Neural progenitor cell (in vitro differentiated cells): ENCODE measurements around the gene YY1AP1. TPM values are rescaled to one million over a fixed set of nuclear protein-coding genes. Genes with fewer than 3 reads are reported as not detected.
A peak's percentile ranks its signal among the peaks of the same experiment; 100 is the strongest.
"Not testable (repeated sequence)": the region's sequence is repeated elsewhere in the genome, so short reads cannot be mapped to it uniquely, and the experiment has no call there.

Experiments
- DNase-seq: peaks from one replicate; pipeline ENCODE4 v3.0.0-alpha.2; 2016; ENCODE audit warnings: low spot score
- H2AFZ ChIP-seq: fragments of 200-600 bp; sonication (generic); replicated peaks from 2 replicates; pipeline ENCODE4 v1.6.1; 2016; ENCODE audit warnings: antibody characterized with exemption
- H3F3A ChIP-seq: fragments of 200-600 bp; sonication (generic); 2 replicates; pipeline ENCODE4 v1.6.1; 2016; ENCODE audit warnings: antibody characterized with exemption, low read depth
- H3K27ac ChIP-seq: fragments of 200-600 bp; sonication (generic); 2 replicates; pipeline ENCODE4 v1.5.1; 2016; ENCODE audit warnings: mild to moderate bottlenecking
- H3K27me3 ChIP-seq: fragments of 200-600 bp; sonication (generic); 2 replicates; pipeline ENCODE4 v1.6.1; 2016; ENCODE audit warnings: mild to moderate bottlenecking, moderate library complexity
- H3K36me3 ChIP-seq: fragments of 200-600 bp; sonication (generic); 2 replicates; pipeline ENCODE4 v1.5.1; 2016
- H3K4me1 ChIP-seq: fragments of 200-600 bp; sonication (generic); 2 replicates; pipeline ENCODE4 v1.6.1; 2016; ENCODE audit warnings: mixed run types
- H3K4me2 ChIP-seq: fragments of 200-600 bp; sonication (generic); 2 replicates; pipeline ENCODE4 v1.6.1; 2016
- H3K4me3 ChIP-seq: fragments of 200-600 bp; sonication (generic); 2 replicates; pipeline ENCODE4 v1.5.1; 2016
- H3K79me2 ChIP-seq: fragments of 200-600 bp; sonication (generic); 2 replicates; pipeline ENCODE4 v1.6.1; 2016; ENCODE audit warnings: low read depth
- H3K9ac ChIP-seq: fragments of 200-600 bp; sonication (generic); 2 replicates; pipeline ENCODE4 v1.6.1; 2016
- H3K9me3 ChIP-seq: fragments of 200-600 bp; sonication (generic); 2 replicates; pipeline ENCODE4 v1.5.1; 2016; ENCODE audit warnings: low read depth
- H4K20me1 ChIP-seq: fragments of 200-600 bp; sonication (generic); 2 replicates; pipeline ENCODE4 v1.6.1; 2016; ENCODE audit warnings: low read depth
- H3K27ac Mint-ChIP-seq: 3 replicates; pipeline ENCODE4 v1.8.0; 2021; ENCODE audit warnings: mixed read lengths
- H3K27me3 Mint-ChIP-seq: 2 replicates; pipeline ENCODE4 v1.8.0; 2022; ENCODE audit warnings: low read depth, mild to moderate bottlenecking, inconsistent platforms, moderate library complexity, mixed read lengths; ENCODE audit not compliant: insufficient read depth
- H3K36me3 Mint-ChIP-seq: 3 replicates; pipeline ENCODE4 v1.8.0; 2021; ENCODE audit warnings: mixed read lengths
- H3K4me1 Mint-ChIP-seq: 3 replicates; pipeline ENCODE4 v1.8.0; 2021; ENCODE audit warnings: mixed read lengths
- H3K4me3 Mint-ChIP-seq: 3 replicates; pipeline ENCODE4 v1.8.0; 2021; ENCODE audit warnings: mild to moderate bottlenecking, moderate library complexity, mixed read lengths
- H3K9me3 Mint-ChIP-seq: 3 replicates; pipeline ENCODE4 v1.8.0; 2020; ENCODE audit warnings: mixed read lengths
- CTCF ChIP-seq: fragments of 200-600 bp; sonication (generic); IDR thresholded peaks from 2 replicates; pipeline ENCODE4 v1.5.1; 2017; ENCODE audit warnings: antibody characterized with exemption, mild to moderate bottlenecking
- EZH2 ChIP-seq: fragments of 200-600 bp; sonication (generic); IDR thresholded peaks from 2 replicates; pipeline ENCODE4 v1.6.1; 2017; ENCODE audit warnings: antibody characterized with exemption, mild to moderate bottlenecking, moderate library complexity
- EZH2phosphoT487 ChIP-seq: fragments of 200-600 bp; sonication (generic); IDR thresholded peaks from 2 replicates; pipeline ENCODE4 v1.6.1; 2017; ENCODE audit warnings: antibody characterized with exemption
- total RNA-seq: library from RNA; depleted of rRNA; stranded (reverse); fragments of >200 nt; gene quantifications from 2 replicates; pipeline ENCODE4 v1.2.3, GENCODE V29; 2015; ENCODE audit warnings: low replicate concordance

YY1AP1 gene
- total RNA-seq, 1 donor from 2014 or later = 42.7 TPM

GRCh38 chr1:155713075-155713474, 24.5 kb upstream of the YY1AP1 start:
- no peak overlapping the region for H3K27ac Mint-ChIP-seq
- peaks cover 8% of the 10 kb centered on the region for H3K36me3 Mint-ChIP-seq
- Histone ChIP-seq H3K27me3 (no peaks in the 10 kb centered on the region), H3F3A (no peaks in the 10 kb centered on the region), H3K4me1 (no peaks in the 10 kb centered on the region), H3K9ac (no peak overlapping the region), H3K79me2 (peaks cover 12% of the 10 kb centered on the region), H3K9me3 (no peaks in the 10 kb centered on the region), H3K4me3 (no peak overlapping the region), H4K20me1 (no peaks in the 10 kb centered on the region), H3K36me3 (peaks cover 3% of the 10 kb centered on the region), H2AFZ (no peak overlapping the region), H3K27ac (no peak overlapping the region), H3K4me2 (no peak overlapping the region)
- peaks cover 5% of the 10 kb centered on the region for H3K9me3 Mint-ChIP-seq
- DNase-seq = no peak
- H3K27me3 Mint-ChIP-seq = no peaks in the 10 kb centered on the region
- H3K4me1 Mint-ChIP-seq = no peaks in the 10 kb centered on the region
- no peak overlapping the region for H3K4me3 Mint-ChIP-seq
- TF ChIP-seq EZH2 = no peak
- no peak for TF ChIP-seq EZH2phosphoT487
- no peak for TF ChIP-seq CTCF

GRCh38 chr1:155712636-155713035, 24.1 kb upstream of the YY1AP1 start:
- not testable (repeated sequence) for H3K4me1 Mint-ChIP-seq, H3K9ac ChIP-seq, H3K27me3 Mint-ChIP-seq, H3K4me1 ChIP-seq, H3K4me3 Mint-ChIP-seq, H3K4me2 ChIP-seq, H3K9me3 ChIP-seq, H3K27ac ChIP-seq, H2AFZ ChIP-seq, H4K20me1 ChIP-seq, H3F3A ChIP-seq, H3K27me3 ChIP-seq, H3K27ac Mint-ChIP-seq, H3K9me3 Mint-ChIP-seq, H3K36me3 ChIP-seq, DNase-seq, H3K4me3 ChIP-seq
- H3K36me3 Mint-ChIP-seq = peaks cover 11% of the 10 kb centered on the region
- peak; percentile 21 for TF ChIP-seq CTCF
- H3K79me2 ChIP-seq = peaks cover 17% of the 10 kb centered on the region

GRCh38 chr1:155711457-155711856, 22.9 kb upstream of the YY1AP1 start:
- H3K4me3 ChIP-seq, H3K9ac ChIP-seq, H3K4me1 Mint-ChIP-seq, H3K27ac Mint-ChIP-seq, H3K36me3 ChIP-seq, H3F3A ChIP-seq, H2AFZ ChIP-seq, H3K9me3 ChIP-seq, H3K4me3 Mint-ChIP-seq, H3K27ac ChIP-seq, DNase-seq, H3K27me3 Mint-ChIP-seq, H3K4me1 ChIP-seq, H4K20me1 ChIP-seq, H3K4me2 ChIP-seq, H3K27me3 ChIP-seq: not testable (repeated sequence)
- H3K79me2 ChIP-seq = peaks cover 25% of the 10 kb centered on the region
- peaks cover 13% of the 10 kb centered on the region for H3K36me3 Mint-ChIP-seq
- peaks cover 11% of the 10 kb centered on the region for H3K9me3 Mint-ChIP-seq

- Mint-ChIP-seq H3K4me1 (no peaks in the 10 kb centered on the region), H3K4me3 (no peak overlapping the region), H3K27ac (no peak overlapping the region), H3K9me3 (peaks cover 11% of the 10 kb centered on the region), H3K36me3 (peaks cover 13% of the 10 kb centered on the region), H3K27me3 (no peaks in the 10 kb centered on the region)
- Histone ChIP-seq H3K27me3 (no peaks in the 10 kb centered on the region), H3K9ac (no peak overlapping the region), H3K4me1 (no peaks in the 10 kb centered on the region), H2AFZ (no peak overlapping the region), H3K27ac (no peak overlapping the region), H4K20me1 (no peaks in the 10 kb centered on the region), H3K36me3 (peaks cover 3% of the 10 kb centered on the region), H3K4me2 (no peak overlapping the region), H3F3A (no peaks in the 10 kb centered on the region), H3K9me3 (no peaks in the 10 kb centered on the region), H3K4me3 (no peak overlapping the region), H3K79me2 (peaks cover 46% of the 10 kb centered on the region)
- no peak for TF ChIP-seq EZH2phosphoT487
- no peak for TF ChIP-seq CTCF
- no peak for TF ChIP-seq EZH2
- DNase-seq = no peak
Observed at GRCh38 chr1:155709391-155709790, 20.8 kb upstream of the YY1AP1 start.
